H1 (cell line): ENCODE measurements around the gene PC. TPM values are rescaled to one million over a fixed set of nuclear protein-coding genes. Genes with fewer than 3 reads are reported as not detected.
"Not testable (repeated sequence)": the region's sequence is repeated elsewhere in the genome, so short reads cannot be mapped to it uniquely, and the experiment has no call there.

ENCODE experiments used
- CTCF ChIA-PET: fragments of 300-600 bp; sonication (Branson Sonifier 250); formaldehyde crosslinking; loops from one replicate; lab custom pipeline; 2021; ENCODE audit not compliant: partially characterized antibody; lab: Charles Lee
- POLR2A ChIA-PET: fragments of 300-600 bp; sonication (Branson Sonifier 250); formaldehyde crosslinking; loops from one replicate; lab custom pipeline; 2021; ENCODE audit warnings: inconsistent platforms; ENCODE audit not compliant: partially characterized antibody; lab: Charles Lee
- DNase-seq, 2 experiments: peaks; one replicate each; pipeline versions ENCODE4 v3.0.0 to v3.0.0-alpha.2; 2010 to 2022; ENCODE audit warnings: low spot score in 2 of 2, low read depth in 1 of 2, mixed read lengths in 1 of 2
- FAIRE-seq: peaks from 2 replicates; lab custom pipeline; 2011; peaks lifted over from hg19 to GRCh38; lab: Jason Lieb, UNC
- H2AFZ ChIP-seq: 2 replicates; pipeline ENCODE4 v1.8.1; 2012; ENCODE audit warnings: low read length, inconsistent platforms
- H2AK5ac ChIP-seq: 2 replicates; pipeline ENCODE4 v1.6.1; 2013; ENCODE audit warnings: low read depth, low read length
- H2BK120ac ChIP-seq: replicated peaks from 2 replicates; pipeline ENCODE3; 2013; ENCODE audit warnings: low read depth, low read length, inconsistent platforms
- H2BK12ac ChIP-seq: 2 replicates; pipeline ENCODE4 v1.6.1; 2013; ENCODE audit warnings: low read depth, low read length
- H2BK15ac ChIP-seq: 2 replicates; pipeline ENCODE4 v1.6.1; 2013; ENCODE audit warnings: low read length
- H2BK20ac ChIP-seq: 2 replicates; pipeline ENCODE4 v1.6.1; 2013; ENCODE audit warnings: low read length
- H2BK5ac ChIP-seq: 2 replicates; pipeline ENCODE4 v1.6.1; 2013; ENCODE audit warnings: low read depth, low read length
- H3K14ac ChIP-seq: 2 replicates; pipeline ENCODE4 v1.6.1; 2013; ENCODE audit warnings: inconsistent platforms; ENCODE audit not compliant: insufficient read length
- H3K18ac ChIP-seq: 2 replicates; pipeline ENCODE4 v1.6.1; 2013; ENCODE audit warnings: low read length; ENCODE audit errors: extremely low read depth
- H3K23ac ChIP-seq: 2 replicates; pipeline ENCODE4 v1.6.1; 2013; ENCODE audit warnings: inconsistent platforms; ENCODE audit not compliant: insufficient read length
- H3K23me2 ChIP-seq: 2 replicates; pipeline ENCODE4 v1.6.1; 2013; ENCODE audit warnings: low read depth, low read length
- H3K27ac ChIP-seq: 2 replicates; pipeline ENCODE4 v1.6.1; 2011; ENCODE audit warnings: low read depth, low read length, inconsistent platforms
- H3K27me3 ChIP-seq, 4 experiments: replicated peaks in 1 of 4; 1 replicate in 1 of 4; 2 replicates in 3 of 4; pipeline versions ENCODE4 v1.6.1 to v1.8.1; 2011 to 2013; ENCODE audit warnings: low read length in 3 of 4, mild to moderate bottlenecking in 3 of 4, inconsistent platforms in 2 of 4, mixed read lengths in 2 of 4, moderate library complexity in 1 of 4; ENCODE audit not compliant: control insufficient read depth in 3 of 4, insufficient read depth in 3 of 4; ENCODE audit errors: extremely low read depth in 1 of 4
- H3K36me3 ChIP-seq, 4 experiments: 2 replicates each; pipeline versions ENCODE4 v1.6.1 to v1.8.1; 2011 to 2013; ENCODE audit warnings: mild to moderate bottlenecking in 4 of 4, low read length in 3 of 4, moderate library complexity in 2 of 4, control low read depth in 1 of 4, inconsistent platforms in 1 of 4; ENCODE audit not compliant: insufficient read depth in 4 of 4, control insufficient read depth in 2 of 4
- H3K4ac ChIP-seq: replicated peaks from 2 replicates; pipeline ENCODE3; 2013; ENCODE audit warnings: low read length, low read depth, mixed read lengths, inconsistent platforms; ENCODE audit not compliant: insufficient read length
- H3K4me1 ChIP-seq, 4 experiments: replicated peaks in 1 of 4; 1 replicate in 1 of 4; 2 replicates in 3 of 4; pipeline versions ENCODE4 v1.6.1 to v1.8.1; 2011 to 2013; ENCODE audit warnings: low read length in 3 of 4, inconsistent platforms in 2 of 4, mixed read lengths in 1 of 4; ENCODE audit not compliant: insufficient read depth in 4 of 4, control insufficient read depth in 3 of 4
- H3K4me2 ChIP-seq, 2 experiments: 2 replicates each; pipeline versions ENCODE4 v1.6.1 to v1.8.1; 2011 to 2013; ENCODE audit warnings: low read depth in 2 of 2, low read length in 2 of 2, control low read depth in 1 of 2, inconsistent platforms in 1 of 2, mild to moderate bottlenecking in 1 of 2; ENCODE audit not compliant: insufficient read depth in 1 of 2
- H3K4me3 ChIP-seq, 4 experiments: fragments of 200-600, 300-600 bp in 1 of 4; sonication (generic), shearing (Covaris generic), sonication (Bioruptor Twin) in 1 of 4; 2 replicates each; pipeline versions ENCODE4 v1.5.1 to v1.8.1; 2011 to 2016; ENCODE audit warnings: low read length in 4 of 4, low read depth in 3 of 4, control low read depth in 2 of 4, inconsistent platforms in 2 of 4, mild to moderate bottlenecking in 2 of 4, mixed read lengths in 1 of 4, moderate library complexity in 1 of 4; ENCODE audit not compliant: insufficient read depth in 2 of 4; ENCODE audit errors: extremely low read depth in 1 of 4
- H3K56ac ChIP-seq: replicated peaks from 2 replicates; pipeline ENCODE3; 2013; ENCODE audit warnings: low read depth, mild to moderate bottlenecking, mixed read lengths, low read length, inconsistent platforms; ENCODE audit not compliant: insufficient read length
- H3K79me1 ChIP-seq: 2 replicates; pipeline ENCODE4 v1.6.1; 2013; ENCODE audit warnings: low read depth, low read length, control low read depth
- H3K79me2 ChIP-seq, 2 experiments: 2 replicates each; pipeline versions ENCODE4 v1.6.1 to v1.8.1; 2012 to 2013; ENCODE audit warnings: low read length in 2 of 2, mild to moderate bottlenecking in 2 of 2, inconsistent platforms in 1 of 2; ENCODE audit not compliant: insufficient read depth in 2 of 2, control insufficient read depth in 1 of 2
- H3K9ac ChIP-seq, 4 experiments: replicated peaks in 1 of 4; 1 replicate in 1 of 4; 2 replicates in 3 of 4; pipeline versions ENCODE4 v1.6.1 to v1.8.1; 2011 to 2013; ENCODE audit warnings: low read depth in 3 of 4, low read length in 3 of 4, control low read depth in 2 of 4, mild to moderate bottlenecking in 2 of 4, moderate library complexity in 2 of 4, inconsistent platforms in 1 of 4; ENCODE audit errors: extremely low read depth in 1 of 4
- H3K9me3 ChIP-seq, 2 experiments: 2 replicates each; pipeline versions ENCODE4 v1.6.1 to v1.8.1; 2012 to 2013; ENCODE audit warnings: mild to moderate bottlenecking in 2 of 2, moderate library complexity in 2 of 2, control low read depth in 1 of 2, inconsistent platforms in 1 of 2, low read depth in 1 of 2, low read length in 1 of 2, mixed read lengths in 1 of 2; ENCODE audit not compliant: insufficient read depth in 2 of 2
- H4K20me1 ChIP-seq, 2 experiments: replicated peaks in 1 of 2; 2 replicates each; pipeline versions ENCODE3 to v1.8.1; 2011 to 2013; ENCODE audit warnings: inconsistent platforms in 2 of 2, low read length in 2 of 2, mild to moderate bottlenecking in 1 of 2; ENCODE audit not compliant: insufficient read depth in 2 of 2, control insufficient read depth in 1 of 2
- H4K5ac ChIP-seq: 2 replicates; pipeline ENCODE4 v1.6.1; 2013; ENCODE audit warnings: low read length, low read depth, mixed read lengths, inconsistent platforms; ENCODE audit not compliant: insufficient read length
- H4K8ac ChIP-seq: 2 replicates; pipeline ENCODE4 v1.8.0; 2013; ENCODE audit warnings: mild to moderate bottlenecking, moderate library complexity, low read length, inconsistent platforms; ENCODE audit not compliant: insufficient read depth; ENCODE audit errors: extremely low read depth
- H4K91ac ChIP-seq: replicated peaks from 2 replicates; pipeline ENCODE3; 2013; ENCODE audit warnings: low read length, mixed read lengths, inconsistent platforms; ENCODE audit not compliant: insufficient read length
- WGBS, 2 experiments: shearing (Covaris generic) in 1 of 2; methylation state at CpG; one replicate each; pipeline versions ENCODE4 v1.1.6 to v1.1.7; 2013 to 2015; ENCODE audit warnings: low lambda C conversion rate in 2 of 2, mixed read lengths in 2 of 2, inconsistent platforms in 1 of 2, low coverage in 1 of 2, missing lambda C conversion rate in 1 of 2; ENCODE audit not compliant: insufficient replicate concordance in 2 of 2, insufficient coverage in 1 of 2, insufficient read length in 1 of 2; ENCODE audit errors: extremely low coverage in 1 of 2, missing lambda C conversion rate in 1 of 2; 5-methylcytosine and 5-hydroxymethylcytosine counted together
- polyA plus RNA-seq, 7 experiments: library from polyadenylated mRNA; depleted of rRNA in 3 of 7; stranded (reverse) in 5 of 7; unstranded in 2 of 7; fragments of >200 nt in 5 of 7; fragments of 200-250 nt in 2 of 7; gene quantifications; 1 replicate in 5 of 7; 2 replicates in 1 of 7; 4 replicates in 1 of 7; pipeline versions ENCODE4 v1.2.1 to v1.2.3, GENCODE V29; 2011 to 2013; ENCODE audit warnings: missing spikeins in 2 of 7, mixed read lengths in 2 of 7
- total RNA-seq: library from RNA; stranded (reverse); fragmentation: NEBNext Ultra II Directional; extraction: Animal tissue kit (Norgen Biotek cat#: 25700); gene quantifications from 2 replicates; pipeline ENCODE4 v1.2.1, GENCODE V29; 2021

The PC gene
- total and polyA plus RNA-seq, 2 of the 8 experiments (the other 6 are each of a cell fraction or from before 2014, with no cell fraction given) = 11.5 to 27.5 TPM

DNA sequence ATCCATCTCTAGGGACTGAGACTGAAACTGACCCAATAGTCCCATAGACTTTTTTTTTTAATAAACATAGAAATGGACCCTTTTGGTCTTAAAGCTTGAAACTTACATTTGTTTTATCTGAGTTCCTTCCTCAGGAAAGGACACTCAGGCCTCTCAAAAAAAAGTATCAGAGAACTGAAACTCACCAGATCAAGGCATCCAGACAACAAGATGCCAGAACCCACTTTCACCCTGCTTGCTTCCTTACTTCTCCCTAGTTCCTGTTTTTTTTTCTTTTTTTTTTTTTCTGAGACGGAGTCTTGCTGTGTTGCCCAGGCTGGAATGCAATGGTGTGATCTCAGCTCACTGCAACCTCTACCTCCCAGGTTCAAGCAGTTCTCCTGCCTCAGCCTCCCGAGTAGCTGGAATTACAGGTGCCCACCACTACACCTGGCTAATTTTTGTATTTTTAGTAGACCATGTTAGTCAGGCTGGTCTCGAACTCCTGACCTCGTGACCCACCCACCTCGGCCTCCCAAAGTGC is 3.6 kb upstream of the PC start:
- FAIRE-seq, H4K20me1 ChIP-seq, H4K8ac ChIP-seq, H3K23me2 ChIP-seq, H2AFZ ChIP-seq, H3K14ac ChIP-seq, H2AK5ac ChIP-seq, DNase-seq, H2BK120ac ChIP-seq, H3K23ac ChIP-seq, H3K56ac ChIP-seq, H2BK5ac ChIP-seq, H3K4me3 ChIP-seq, H3K36me3 ChIP-seq, H4K5ac ChIP-seq, H3K4me2 ChIP-seq, H3K27ac ChIP-seq, H3K18ac ChIP-seq, H2BK15ac ChIP-seq, H3K27me3 ChIP-seq, H3K4ac ChIP-seq, H2BK20ac ChIP-seq, H3K79me2 ChIP-seq, H3K9me3 ChIP-seq, H3K9ac ChIP-seq, H2BK12ac ChIP-seq, H4K91ac ChIP-seq, H3K79me1 ChIP-seq: not testable (repeated sequence)
- 96% methylated on average over 4 of the region's 5 CpGs; no CpG with 5 or more reads in 1 of the 2 experiments for WGBS, 2 experiments
- H3K4me1 ChIP-seq = peaks cover 3 to 13% (median 5%) of the 10 kb centered on the region in 4 experiments
- ChIA-PET CTCF (interaction anchor here (0.9 to 3.4 kb wide), 2 partner anchors 10 to 14 kb away, joined by 3 to 14 read pairs; partner anchors contain the start of gene C11orf86), POLR2A (interaction anchor here (1.1 kb wide), 1 partner anchor 60 kb away, joined by 4 read pairs; no protein-coding TSS in a partner anchor)
